Sigmoid colon (tissue), 4 donors: ENCODE data around the gene PMS1.

Experiments
- CTCF ChIP-seq, 4 experiments: fragments of 450-650 bp in 3 of 4; fragments of 200-600 bp in 1 of 4; IDR thresholded peaks; one replicate each; pipeline ENCODE4 v1.5.1; 2016 to 2019; ENCODE audit warnings: antibody characterized with exemption in 4 of 4, mild to moderate bottlenecking in 3 of 4, moderate library complexity in 2 of 4
- EP300 ChIP-seq, 4 donors: sonication (generic); formaldehyde crosslinking; IDR thresholded peaks; one replicate each; pipeline ENCODE4 v1.6.1; 2017; ENCODE audit warnings: antibody characterized with exemption in 4 of 4
- POLR2A ChIP-seq, 2 donors: fragments of 450-650 bp; IDR thresholded peaks; one replicate each; pipeline ENCODE4 v1.6.1; 2016; ENCODE audit warnings: antibody characterized with exemption in 2 of 2, mild to moderate bottlenecking in 2 of 2, moderate library complexity in 2 of 2
- POLR2AphosphoS5 ChIP-seq, 4 donors: sonication (generic); formaldehyde crosslinking; IDR thresholded peaks; one replicate each; pipeline ENCODE4 v1.6.1; 2017; ENCODE audit warnings: antibody characterized with exemption in 4 of 4

- TF ChIP-seq CTCF (IDR thresholded peaks at IDR 0.05), result no peak
- no peak for TF ChIP-seq POLR2AphosphoS5 (IDR thresholded peaks at IDR 0.05)
- TF ChIP-seq EP300 (IDR thresholded peaks at IDR 0.05), result no peak
- TF ChIP-seq POLR2A (IDR thresholded peaks at IDR 0.05), result no peak
Observed at GRCh38 chr2:189830510-189830909, 46.3 kb downstream of the PMS1 start.
